T-helper 22 cell (primary cell): Measurements from ENCODE around the gene C10orf90.

Source experiments
- DNase-seq: peaks from one replicate; pipeline ENCODE4 v3.0.0-alpha.2; 2020; ENCODE audit warnings: low read depth

C10orf90 gene

GRCh38 chr10:126674741-126675515, 4.4 kb upstream of the C10orf90 start:
- no peak for DNase-seq

- no peak for DNase-seq
Observed at GRCh38 chr10:126673565-126673964, 3.1 kb upstream of the C10orf90 start.

- DNase-seq, result no peak
Observed at GRCh38 chr10:126671402-126671975, 996 bp upstream of the C10orf90 start.

- DNase-seq, result no peak
Observed at GRCh38 chr10:126670895-126671261, 385 bp upstream of the C10orf90 start.

GRCh38 chr10:126669168-126669567, 1.3 kb downstream of the C10orf90 start:
- DNase-seq, result no peak

GRCh38 chr10:126668505-126668904, 2.0 kb downstream of the C10orf90 start:
- DNase-seq, result no peak

- DNase-seq, result no peak
Observed at GRCh38 chr10:126667568-126667967, 2.9 kb downstream of the C10orf90 start.

GRCh38 chr10:126665207-126665606, 5.3 kb downstream of the C10orf90 start:
- DNase-seq, result no peak

GRCh38 chr10:126663880-126664279, 6.6 kb downstream of the C10orf90 start:
- DNase-seq, result no peak

GRCh38 chr10:126663328-126663727, 7.2 kb downstream of the C10orf90 start:
- no peak for DNase-seq

GRCh38 chr10:126661841-126662515, 8.5 kb downstream of the C10orf90 start:
- DNase-seq, result no peak

- no peak for DNase-seq
Observed at GRCh38 chr10:126661356-126661755, 9.1 kb downstream of the C10orf90 start.

- DNase-seq, result no peak
Observed at GRCh38 chr10:126659750-126660149, 10.7 kb downstream of the C10orf90 start.

- DNase-seq, result no peak
Observed at GRCh38 chr10:126658928-126659327, 11.6 kb downstream of the C10orf90 start.

- DNase-seq, result no peak
Observed at GRCh38 chr10:126654579-126654978, 15.9 kb downstream of the C10orf90 start.

- no peak for DNase-seq
Observed at GRCh38 chr10:126651467-126651866, 19.0 kb downstream of the C10orf90 start.

GRCh38 chr10:126650161-126650560, 20.3 kb downstream of the C10orf90 start:
- DNase-seq, result no peak

- no peak for DNase-seq
Observed at GRCh38 chr10:126647116-126647515, 23.4 kb downstream of the C10orf90 start.

- DNase-seq, result no peak
Observed at GRCh38 chr10:126646110-126646509, 24.4 kb downstream of the C10orf90 start.

GRCh38 chr10:126640401-126640800, 30.1 kb downstream of the C10orf90 start:
- no peak for DNase-seq

GRCh38 chr10:126639084-126639483, 31.4 kb downstream of the C10orf90 start:
- no peak for DNase-seq

- no peak for DNase-seq
Observed at GRCh38 chr10:126638542-126638941, 32.0 kb downstream of the C10orf90 start.

GRCh38 chr10:126637501-126637900, 33.0 kb downstream of the C10orf90 start:
- DNase-seq, result no peak
